Cortex of kidney (tissue), 1 donor: ENCODE results near the gene ARHGAP26.
"Not testable (repeated sequence)": the region's sequence is repeated elsewhere in the genome, so short reads cannot be mapped to it uniquely, and the experiment has no call there.

ENCODE experiments used
- DNase-seq: peaks from one replicate; lab custom pipeline; 2025; lab: John Stamatoyannopoulos, UW

The ARHGAP26 gene

DNA sequence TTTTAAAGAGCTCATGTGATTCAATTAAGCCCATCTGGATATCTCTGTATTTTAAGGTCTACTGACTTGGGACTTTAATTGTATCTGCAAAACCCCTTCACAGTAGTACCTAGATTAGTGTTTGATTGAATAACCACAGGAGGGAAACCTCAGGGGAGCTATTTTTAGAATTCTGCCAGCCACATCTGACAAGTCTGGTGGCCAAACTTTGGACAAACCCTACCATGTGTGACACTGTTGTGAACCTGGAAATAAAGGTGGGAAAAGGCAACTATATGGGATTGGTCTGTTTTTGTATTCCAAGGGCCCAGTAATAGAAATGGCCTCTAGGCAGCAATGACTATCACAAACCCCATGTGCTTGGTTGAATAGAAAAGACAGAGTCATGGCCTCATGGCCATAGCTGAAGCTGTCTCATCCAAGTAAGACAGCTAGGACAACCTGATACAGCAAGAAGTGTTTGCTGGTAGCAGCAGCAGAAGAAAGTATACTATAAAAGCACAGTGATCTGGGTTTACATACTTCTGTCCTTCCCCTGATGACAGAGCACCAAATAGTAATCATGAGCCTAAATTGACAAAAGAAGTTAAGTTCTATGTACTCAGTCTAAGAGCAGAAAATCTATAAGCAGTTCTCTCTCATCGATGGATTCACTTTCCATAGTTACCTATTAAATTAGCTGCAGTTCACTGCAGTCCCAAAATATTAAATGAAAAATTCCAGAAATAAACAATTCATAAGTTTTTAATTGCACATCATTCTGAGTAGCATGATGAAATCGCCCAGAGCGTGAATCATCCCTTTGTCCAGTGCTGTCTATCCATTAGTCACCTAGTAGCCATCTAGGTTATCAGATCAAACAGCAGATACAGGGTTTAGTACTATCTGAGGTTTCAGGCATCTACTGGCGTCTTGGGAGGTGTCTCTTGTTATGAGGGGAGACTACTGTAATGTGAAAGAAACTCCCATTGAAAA lies 189.8 kb downstream of the ARHGAP26 start:
- DNase-seq, result no peak

DNA sequence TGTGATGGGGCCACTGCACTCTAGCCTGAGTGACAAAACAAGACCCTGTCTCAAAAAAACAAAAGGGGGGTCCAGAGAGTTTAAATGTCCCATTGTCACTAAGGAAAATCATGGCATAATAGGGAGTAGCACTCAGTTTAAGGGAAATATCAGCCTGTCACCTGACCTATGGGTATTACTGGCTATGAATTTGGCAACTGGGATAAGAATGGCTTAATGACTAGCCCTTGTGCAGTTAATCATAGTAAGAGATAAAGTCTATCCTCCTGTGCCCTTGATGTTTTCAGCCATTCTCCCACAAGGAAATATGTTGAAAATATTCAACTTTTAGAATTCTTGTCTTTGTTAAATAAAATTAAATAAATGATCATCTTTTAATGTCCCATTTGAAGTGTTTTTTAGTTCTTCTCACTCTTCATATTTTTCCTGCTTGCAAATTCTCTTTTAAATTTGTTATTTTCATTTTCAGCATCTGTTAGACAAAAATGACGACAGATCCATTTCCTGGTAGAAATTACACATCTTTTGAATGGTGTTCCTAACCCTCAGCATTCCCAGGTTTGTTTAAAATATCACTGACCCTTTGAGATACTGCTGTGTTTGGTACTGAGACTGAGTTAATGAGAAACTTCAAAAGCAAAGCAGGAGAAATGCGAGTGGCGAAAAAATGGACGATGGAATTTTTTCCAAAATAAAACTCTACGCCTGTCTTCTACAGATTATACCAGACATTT lies 191.4 kb downstream of the ARHGAP26 start:
- DNase-seq, result no peak

DNA sequence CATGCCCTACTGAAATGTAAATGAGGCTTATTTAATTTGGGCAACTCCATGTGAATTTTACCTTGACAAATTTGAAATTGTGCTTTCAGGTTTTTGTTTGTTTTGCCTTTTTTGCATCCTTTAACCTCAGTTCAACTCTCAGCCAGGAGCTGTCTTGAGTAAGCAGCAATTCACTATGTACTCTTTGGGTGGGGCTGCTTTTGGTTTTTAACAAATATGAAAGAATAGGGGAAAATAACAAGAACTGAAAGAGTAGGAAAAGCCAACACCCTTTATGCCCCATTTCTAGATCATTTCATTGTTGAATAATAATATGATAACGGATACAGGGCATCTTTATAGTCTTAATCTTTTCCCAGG lies 192.0 kb downstream of the ARHGAP26 start:
- no peak for DNase-seq

DNA sequence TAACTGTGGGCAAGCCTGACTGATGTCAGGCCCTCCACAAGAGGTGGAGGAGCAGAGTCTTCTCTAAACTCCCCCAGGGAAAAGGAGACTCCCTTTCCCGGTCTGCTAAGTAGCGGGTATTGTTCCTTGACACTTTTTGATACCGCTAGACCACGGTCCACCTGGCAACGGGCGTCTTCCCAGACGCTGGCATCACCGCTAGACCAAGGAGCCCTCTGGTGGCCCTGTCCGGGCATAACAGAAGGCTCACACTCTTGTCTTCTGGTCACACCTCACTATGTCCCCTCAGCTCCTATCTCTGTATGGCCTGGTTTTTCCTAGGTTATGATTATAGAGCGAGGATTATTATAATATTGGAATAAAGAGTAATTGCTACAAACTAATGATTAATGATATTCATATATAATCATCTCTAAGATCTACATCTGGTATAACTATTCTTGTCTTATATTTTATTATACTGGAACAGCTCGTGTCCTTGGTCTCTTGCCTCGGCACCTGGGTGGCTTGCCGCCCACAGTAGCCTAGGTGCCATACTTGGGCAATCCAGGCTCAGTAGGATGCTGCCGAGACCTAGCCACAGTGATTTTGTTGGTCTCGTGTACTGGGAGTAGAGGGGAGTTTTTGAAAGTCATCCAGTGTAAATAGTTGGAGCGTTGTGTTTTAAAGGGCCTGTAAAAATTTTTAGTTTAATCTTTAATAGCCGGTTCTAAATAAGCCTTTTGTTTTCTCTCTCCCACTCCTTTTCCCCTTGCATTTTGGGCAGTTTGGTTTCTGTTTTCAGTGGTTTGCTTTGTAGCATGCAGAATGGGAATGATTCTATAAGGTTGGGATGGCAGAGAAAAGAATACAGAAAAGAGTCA lies 195.3 kb downstream of the ARHGAP26 start:
- DNase-seq, result not testable (repeated sequence)

DNA sequence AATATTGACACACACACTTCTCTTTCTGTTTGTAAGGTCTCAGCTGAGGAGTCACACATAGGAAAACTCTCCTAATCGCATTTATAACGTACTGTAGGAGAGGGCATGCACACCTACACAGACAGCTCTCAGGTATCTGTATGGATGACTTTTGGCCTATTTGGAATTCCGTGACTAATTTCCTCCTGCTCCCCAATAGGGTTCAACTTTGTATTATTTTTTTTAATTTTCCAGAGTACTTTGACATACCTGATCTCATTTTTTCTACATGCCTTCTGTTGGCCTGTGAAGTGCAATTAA lies 195.9 kb downstream of the ARHGAP26 start:
- DNase-seq, result no peak

DNA sequence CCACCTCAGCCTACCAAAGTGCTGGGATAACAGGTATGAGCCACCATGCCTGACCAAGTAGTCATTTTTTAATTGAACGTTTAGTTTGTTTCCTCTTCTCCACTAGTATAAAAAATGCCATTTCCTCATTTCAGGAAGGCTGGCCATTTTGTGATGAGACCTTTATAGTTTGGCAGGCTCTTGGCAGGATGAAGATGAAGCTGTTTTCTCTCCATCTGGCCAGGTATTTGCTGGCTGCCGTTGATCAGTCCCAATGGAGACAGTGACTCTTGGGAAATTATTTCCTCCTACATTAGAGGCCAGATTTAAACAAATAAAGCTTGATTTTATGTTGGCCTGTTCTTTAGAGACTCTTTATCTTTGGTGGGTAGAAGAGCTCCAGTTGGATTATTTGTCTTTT lies 199.0 kb downstream of the ARHGAP26 start:
- no peak for DNase-seq

DNA sequence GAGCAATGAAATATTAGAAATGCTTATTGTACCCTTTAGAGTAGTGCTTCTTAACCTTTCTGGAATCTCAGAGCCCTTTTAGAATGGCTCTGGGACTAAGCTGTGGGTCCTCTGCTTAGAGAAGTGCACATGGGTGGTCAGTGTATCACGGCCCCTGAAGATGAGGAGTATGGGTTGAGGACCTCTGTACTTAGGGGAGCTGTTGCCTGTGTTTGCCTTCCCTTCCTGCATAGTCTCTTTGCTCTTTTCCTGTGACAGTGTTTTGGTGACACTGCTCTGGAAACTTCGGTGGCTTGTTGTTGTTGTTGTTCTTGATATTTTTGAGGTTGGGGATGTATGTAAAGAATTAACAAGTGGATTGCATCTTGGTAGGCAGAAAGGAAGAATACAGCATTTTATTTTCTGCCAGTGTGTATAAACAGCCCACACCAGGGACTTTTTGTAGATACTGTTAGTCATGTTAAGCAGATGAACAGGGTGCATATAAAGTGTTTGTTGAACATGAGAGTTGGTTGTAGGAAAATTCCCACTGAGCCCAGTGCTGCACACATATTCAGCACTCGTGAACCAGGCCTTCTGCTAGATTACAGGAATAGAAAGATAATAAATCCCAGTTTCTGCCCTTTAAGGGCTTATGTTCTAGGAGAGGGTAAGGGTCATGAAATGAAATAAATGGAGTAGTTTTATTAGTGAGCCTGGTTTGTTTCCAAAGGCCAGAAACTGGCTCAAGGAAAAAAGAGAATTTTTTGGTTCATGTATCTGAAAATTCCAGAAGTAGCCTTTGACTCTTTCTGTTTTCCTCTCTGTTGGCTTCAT lies 199.7 kb downstream of the ARHGAP26 start:
- no peak for DNase-seq

DNA sequence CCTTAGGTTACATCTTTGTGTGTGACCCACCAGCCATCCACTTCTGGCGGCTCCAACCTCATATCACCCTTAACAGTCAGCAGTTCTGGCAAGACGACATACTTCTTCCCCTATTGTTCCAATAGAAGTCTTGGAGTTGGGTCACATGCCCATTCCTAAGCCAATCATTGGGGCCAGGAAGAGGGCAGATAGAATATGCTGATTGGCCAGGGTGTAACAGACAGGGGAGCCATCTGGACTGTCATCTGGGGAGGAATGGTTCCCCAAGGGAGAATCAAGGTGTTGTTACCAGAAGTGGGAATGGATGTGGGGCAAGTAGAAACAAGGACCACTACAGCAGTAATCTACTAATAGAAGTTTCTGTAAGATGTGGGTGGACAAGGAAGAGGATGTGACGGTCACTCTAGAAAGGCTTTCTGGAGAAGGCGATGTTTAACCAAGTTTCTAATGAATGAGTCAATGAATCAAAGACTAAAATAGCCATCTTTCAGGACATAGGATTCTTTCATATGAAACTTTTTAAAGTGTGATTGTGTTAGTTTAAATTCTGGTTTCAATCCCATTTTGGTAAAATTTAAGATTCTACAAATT lies 200.4 kb downstream of the ARHGAP26 start:
- no peak for DNase-seq

DNA sequence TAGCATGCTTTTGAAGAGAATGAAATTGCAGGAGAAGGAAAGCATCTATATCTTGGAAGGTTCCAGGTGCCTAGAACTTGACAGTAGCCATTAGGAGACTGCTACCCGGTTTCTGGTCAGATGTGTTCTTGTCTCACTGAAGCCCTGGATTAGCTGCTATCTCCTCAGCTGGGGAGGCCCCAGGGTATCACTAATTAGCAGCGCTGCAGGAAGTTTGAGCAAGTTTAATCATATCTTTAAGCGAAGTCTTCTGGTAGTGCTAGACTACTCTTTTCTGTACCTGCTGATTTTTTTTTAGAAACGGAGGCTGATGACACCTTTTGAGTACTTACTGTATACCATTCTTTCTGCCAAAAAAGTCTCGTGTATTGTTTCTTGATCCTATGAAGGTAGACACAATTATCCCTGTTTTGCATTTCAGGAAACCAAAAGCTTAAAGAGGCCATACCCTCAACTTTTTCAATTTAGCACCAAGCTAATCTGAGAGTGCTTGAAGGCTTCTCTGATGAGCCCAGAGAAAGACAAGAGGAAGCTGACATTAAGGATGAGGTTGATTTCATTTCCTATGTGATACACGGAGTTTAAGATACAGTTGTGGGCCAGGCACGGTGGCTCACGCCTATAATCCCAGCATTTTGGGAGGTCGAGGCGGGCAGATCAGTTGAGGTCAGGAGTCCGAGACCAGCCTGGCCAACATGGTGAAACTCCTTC lies 201.3 kb downstream of the ARHGAP26 start:
- DNase-seq, result no peak

DNA sequence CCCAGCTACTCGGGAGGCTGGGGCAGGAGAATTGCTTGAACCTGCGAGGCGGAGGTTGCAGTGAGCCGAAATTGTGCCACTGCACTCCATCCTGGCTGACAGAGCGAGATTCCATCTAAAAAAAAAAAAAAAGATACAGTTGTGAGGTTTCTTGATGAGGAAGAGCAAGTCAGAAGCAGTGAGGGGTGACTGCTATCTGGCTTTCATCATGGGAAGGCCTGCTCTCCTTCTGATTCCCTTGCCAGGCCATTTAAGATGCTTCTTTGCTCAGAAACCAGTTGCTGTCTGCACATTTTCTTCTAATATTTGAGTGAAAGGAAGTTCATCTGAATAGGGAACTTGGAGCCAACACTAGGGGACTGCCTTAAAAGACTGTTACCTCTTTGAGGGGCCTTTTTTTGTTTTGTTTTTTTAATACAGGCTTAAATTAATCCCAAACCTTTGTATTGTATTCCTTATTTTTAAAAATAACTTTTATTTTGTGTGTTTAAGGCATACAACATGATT lies 201.9 kb downstream of the ARHGAP26 start:
- DNase-seq, result no peak

DNA sequence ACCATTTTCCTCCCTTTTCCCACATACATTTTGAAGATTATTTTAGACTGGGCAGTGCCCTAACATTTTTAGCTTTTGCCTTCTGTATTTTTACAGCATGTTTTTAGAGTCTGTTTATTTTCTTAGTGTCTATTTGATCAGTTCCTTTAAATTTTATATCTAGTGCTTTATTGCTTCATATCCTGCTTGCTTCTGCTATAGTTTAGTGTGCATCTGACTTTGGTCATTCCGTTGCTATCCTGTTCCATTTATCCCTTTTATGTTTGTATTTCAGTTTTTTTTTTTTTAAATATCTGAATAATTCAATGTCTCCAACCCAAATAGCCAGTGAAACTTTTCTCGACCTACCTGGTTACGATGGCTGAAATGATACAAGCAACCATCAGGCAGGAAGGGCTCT lies 203.8 kb downstream of the ARHGAP26 start:
- DNase-seq, result no peak

DNA sequence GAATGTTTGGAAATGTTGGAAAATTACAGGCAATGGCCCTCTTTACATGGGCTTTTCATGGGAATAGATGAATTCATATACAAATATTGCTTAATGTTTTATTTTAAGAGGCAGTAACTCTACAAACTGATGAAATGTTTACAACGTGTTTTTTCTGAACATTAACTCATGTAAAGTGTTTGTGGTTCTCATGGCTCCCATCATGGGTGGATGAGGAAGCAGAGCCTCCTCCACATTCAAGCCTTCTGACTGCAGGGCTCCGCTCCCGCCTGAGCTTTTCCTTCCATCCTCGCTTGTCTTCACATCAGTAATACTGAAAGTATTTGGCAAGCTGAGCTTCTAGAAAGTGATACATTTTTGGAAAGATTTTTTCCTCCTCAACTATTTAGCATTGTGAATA lies 204.2 kb downstream of the ARHGAP26 start:
- DNase-seq, result no peak

DNA sequence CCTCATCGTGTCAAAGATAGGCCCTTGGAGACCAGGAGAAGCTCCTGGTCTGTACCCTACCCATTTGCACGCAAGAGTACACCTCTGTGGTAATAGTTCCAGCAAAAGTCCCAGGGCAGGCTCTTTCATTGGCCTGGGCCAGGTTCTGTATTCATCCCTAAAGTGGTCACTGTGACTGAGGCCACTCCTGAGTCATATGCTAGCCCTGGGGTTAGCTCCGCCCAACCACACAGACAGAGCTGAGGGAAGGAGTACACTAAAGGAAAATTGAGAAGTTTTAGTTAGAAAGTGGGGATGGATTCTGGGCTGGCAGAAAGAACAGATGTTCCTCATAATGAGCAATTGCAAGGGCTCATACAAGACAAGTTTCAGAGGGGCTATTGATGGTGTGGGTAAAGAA lies 206.7 kb downstream of the ARHGAP26 start:
- no peak for DNase-seq

DNA sequence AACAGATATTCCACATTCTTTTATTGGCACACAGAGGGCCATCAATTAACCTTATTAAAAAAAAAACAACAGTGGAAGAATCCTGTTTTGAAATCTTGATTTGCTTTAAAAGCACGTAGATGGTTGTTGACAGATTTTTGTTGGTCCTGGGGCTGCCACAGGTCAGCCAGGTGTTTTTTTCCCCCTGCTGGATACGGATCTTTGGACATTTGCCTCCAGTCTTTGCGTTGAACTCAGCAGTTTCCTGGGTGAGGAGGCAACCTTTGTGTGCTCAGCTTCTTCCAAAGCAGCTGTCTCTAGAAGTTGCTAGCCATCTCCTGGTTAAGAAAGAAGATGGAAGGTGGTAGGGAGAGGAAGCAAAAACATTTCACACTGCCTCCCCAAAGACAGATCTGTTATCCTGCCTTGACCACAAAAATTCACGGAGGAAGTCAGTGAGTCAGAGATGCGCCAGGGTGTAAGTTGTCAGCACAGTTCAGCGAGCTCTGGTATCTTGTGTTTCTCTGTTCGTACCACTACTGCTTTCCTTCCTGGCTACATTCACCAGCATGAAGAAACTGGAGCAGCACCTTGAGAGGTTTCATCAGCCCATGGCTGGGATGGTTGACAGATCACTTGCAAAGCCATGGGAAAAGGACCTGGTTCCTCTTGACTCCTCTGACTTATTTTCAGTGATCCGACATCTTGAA lies 207.3 kb downstream of the ARHGAP26 start:
- no peak for DNase-seq

DNA sequence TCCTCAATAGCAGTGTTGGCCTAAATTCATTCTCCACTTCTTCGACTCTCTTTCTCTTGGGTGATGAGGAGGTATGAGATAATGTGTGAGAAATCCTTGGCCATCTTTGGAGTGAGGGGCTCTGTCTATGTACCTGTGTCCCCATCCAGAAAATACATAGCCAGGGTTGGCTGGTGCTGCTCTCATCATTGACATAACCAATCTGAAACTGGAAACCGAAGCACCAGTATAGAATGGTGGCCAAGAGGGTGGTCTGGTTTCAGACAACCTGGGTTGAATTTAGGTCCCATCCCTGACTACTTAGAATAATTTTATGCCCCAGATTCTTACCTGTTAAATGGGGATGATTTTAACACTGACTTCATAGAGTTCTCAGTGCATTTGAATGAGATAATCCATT lies 208.1 kb downstream of the ARHGAP26 start:
- no peak for DNase-seq

DNA sequence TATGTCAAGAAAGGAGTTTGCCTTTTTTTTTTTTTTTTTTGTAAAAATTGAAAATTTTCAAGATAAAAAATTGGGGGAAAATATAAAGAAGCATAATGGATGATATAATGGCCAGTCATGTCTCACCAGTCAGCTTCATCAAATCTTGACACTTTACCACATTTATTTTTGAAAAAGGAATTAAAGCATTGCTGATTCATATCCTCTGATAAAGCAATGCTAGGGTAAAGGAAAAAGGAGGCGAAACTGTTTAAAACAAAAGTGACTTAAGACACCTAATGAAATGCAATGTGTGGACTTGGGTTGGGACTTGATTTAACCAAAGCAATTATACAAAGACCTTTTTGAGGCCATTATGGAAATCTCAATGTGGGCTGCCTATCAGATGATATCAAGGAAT lies 208.5 kb downstream of the ARHGAP26 start:
- DNase-seq, result no peak

DNA sequence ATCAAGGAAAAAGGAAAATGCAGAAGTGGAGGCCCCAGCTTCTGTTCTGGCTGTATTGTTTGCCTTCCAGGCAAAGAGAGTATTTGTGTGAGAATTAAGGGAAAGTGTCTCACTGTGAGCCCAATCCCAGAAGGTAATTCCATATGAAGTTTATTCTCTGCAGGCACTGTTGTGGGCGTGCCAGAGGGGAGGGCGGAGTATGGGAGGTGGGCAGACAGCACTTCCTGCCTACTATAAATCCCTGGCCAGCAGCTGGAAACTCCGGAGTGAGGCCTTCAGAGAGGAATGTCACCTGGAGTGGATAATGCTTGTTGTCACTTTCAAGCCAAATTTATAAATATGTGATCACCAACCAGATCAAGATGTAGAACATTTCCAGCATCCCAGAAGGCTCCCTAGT lies 209.5 kb downstream of the ARHGAP26 start:
- no peak for DNase-seq

DNA sequence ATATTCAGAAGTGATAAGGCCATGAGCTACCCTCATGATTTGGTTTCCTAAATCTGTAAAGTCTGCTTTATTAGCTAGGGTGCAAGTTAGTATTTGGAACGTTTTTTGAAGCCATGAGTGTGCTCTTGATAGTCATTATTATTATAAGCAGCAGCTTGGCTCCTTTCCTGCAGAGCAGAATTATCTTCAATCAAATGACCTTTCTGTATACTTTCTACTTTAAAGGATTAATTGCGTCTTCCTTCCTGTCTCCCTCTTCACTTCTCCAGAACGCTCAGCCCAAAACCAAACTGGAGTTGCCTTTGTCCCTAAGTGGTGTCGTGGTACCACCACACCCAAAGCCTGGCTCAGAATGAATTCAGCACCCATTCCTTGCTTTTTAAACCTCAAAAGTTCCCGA lies 211.3 kb downstream of the ARHGAP26 start:
- no peak for DNase-seq

DNA sequence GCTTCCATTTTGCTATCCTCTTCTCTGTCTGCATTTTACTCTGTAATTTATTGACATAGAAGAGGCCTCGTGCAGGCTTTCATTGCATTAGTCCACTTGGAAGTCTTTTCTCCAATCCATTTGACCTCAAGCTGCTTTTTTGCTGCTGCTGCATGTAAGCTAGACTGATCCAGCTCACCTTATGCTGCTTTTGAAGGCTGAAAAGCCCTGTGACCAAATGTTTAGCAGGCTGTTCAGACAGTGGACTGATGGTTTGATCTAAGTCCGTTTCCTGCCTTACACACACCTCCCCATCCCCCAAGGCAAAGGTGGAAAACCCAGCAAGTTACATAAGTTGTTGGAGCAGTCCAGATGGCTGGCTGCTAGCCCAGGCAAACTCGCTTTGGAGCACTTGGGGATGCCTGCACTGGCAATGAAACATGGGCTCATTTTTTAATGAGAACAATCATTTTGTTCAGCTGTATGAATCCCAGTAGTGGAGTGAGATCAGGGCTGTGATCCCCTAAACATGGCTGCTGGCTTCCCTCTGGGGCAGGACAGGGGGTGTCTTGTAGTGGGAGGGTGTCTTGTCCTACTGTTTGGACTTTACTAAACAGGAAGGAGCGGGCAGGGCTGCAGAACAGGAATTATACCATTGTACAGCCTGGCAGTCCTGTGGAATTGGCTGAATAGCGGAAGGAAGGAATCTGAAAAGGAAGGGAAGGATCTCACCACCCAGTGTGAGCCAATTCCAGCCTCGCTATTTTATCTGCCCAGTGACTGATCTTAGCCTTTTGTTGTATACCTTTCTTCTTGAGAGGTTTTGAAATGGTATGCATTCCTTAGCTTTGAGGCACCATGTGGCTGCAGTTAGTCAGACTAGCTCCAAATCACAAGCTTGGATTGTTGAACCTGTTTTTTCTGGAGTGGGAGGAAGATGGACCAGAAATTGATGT lies 212.0 kb downstream of the ARHGAP26 start:
- DNase-seq, result no peak
